GM23338 (cell line): ENCODE data around the gene RAD51B. TPM values are rescaled to one million over a fixed set of nuclear protein-coding genes. Genes with fewer than 3 reads are reported as not detected.

ENCODE experiments used
- ATAC-seq: fragments of 200-7000 bp; cut with Tn5 transposase; 3 replicates; pipeline ENCODE4 v1.9.1; 2020
- DNase-seq: peaks from one replicate; pipeline ENCODE4 v3.0.0-alpha.2; 2015; ENCODE audit warnings: low spot score
- H2AFZ ChIP-seq: fragments of 200-600 bp; sonication (generic); 2 replicates; pipeline ENCODE4 v1.8.0; 2016; ENCODE audit warnings: antibody characterized with exemption, mild to moderate bottlenecking, moderate library complexity
- H3F3A ChIP-seq: fragments of 200-600 bp; sonication (generic); replicated peaks from 2 replicates; pipeline ENCODE4 v1.8.0; 2017; ENCODE audit warnings: antibody characterized with exemption, mixed run types, low read depth
- H3K27ac ChIP-seq: fragments of 200-600 bp; sonication (generic); 2 replicates; pipeline ENCODE4 v1.6.1; 2016; ENCODE audit warnings: low read depth
- H3K27me3 ChIP-seq: fragments of 200-600 bp; sonication (generic); 2 replicates; pipeline ENCODE4 v1.8.0; 2016; ENCODE audit warnings: mild to moderate bottlenecking, mixed run types, moderate library complexity; ENCODE audit not compliant: insufficient read depth
- H3K36me3 ChIP-seq: fragments of 200-600 bp; sonication (generic); 2 replicates; pipeline ENCODE4 v1.8.0; 2016; ENCODE audit warnings: mild to moderate bottlenecking; ENCODE audit not compliant: insufficient read depth
- H3K4me1 ChIP-seq: fragments of 200-600 bp; sonication (generic); 2 replicates; pipeline ENCODE4 v1.8.0; 2016; ENCODE audit warnings: mild to moderate bottlenecking, moderate library complexity; ENCODE audit not compliant: insufficient read depth
- H3K4me2 ChIP-seq: fragments of 200-600 bp; sonication (generic); 2 replicates; pipeline ENCODE4 v1.7.1; 2017; ENCODE audit warnings: mixed run types
- H3K4me3 ChIP-seq: fragments of 200-600 bp; sonication (generic); 2 replicates; pipeline ENCODE4 v1.6.1; 2016; ENCODE audit warnings: mixed run types
- H3K79me2 ChIP-seq: fragments of 200-600 bp; sonication (generic); replicated peaks from 2 replicates; pipeline ENCODE4 v1.8.0; 2017; ENCODE audit warnings: mild to moderate bottlenecking; ENCODE audit not compliant: insufficient read depth
- H3K9me2 ChIP-seq: fragments of 200-600 bp; sonication (generic); 2 replicates; pipeline ENCODE4 v1.8.0; 2017; ENCODE audit not compliant: insufficient read depth
- H4K20me1 ChIP-seq: fragments of 200-600 bp; sonication (generic); replicated peaks from 2 replicates; pipeline ENCODE4 v1.8.0; 2017; ENCODE audit warnings: mild to moderate bottlenecking; ENCODE audit not compliant: insufficient read depth
- H3K27ac Mint-ChIP-seq: 2 replicates; pipeline ENCODE4 v1.8.0; 2020; ENCODE audit warnings: inconsistent platforms, mild to moderate bottlenecking, moderate library complexity, mixed read lengths
- H3K27me3 Mint-ChIP-seq: 3 replicates; pipeline ENCODE4 v1.8.0; 2022; ENCODE audit warnings: low read depth, mild to moderate bottlenecking, moderate library complexity, mixed read lengths, inconsistent platforms; ENCODE audit not compliant: insufficient read depth, poor library complexity
- H3K36me3 Mint-ChIP-seq: 3 replicates; pipeline ENCODE4 v1.8.0; 2021; ENCODE audit warnings: low read depth, mild to moderate bottlenecking, inconsistent platforms, moderate library complexity, mixed read lengths
- H3K4me1 Mint-ChIP-seq: 3 replicates; pipeline ENCODE4 v1.8.0; 2020; ENCODE audit warnings: mild to moderate bottlenecking, inconsistent platforms, mixed read lengths
- H3K4me3 Mint-ChIP-seq: 3 replicates; pipeline ENCODE4 v1.8.0; 2021; ENCODE audit warnings: moderate library complexity, mild to moderate bottlenecking, inconsistent platforms, mixed read lengths
- H3K9me3 Mint-ChIP-seq: 3 replicates; pipeline ENCODE4 v1.8.0; 2020; ENCODE audit warnings: moderate library complexity, mild to moderate bottlenecking, inconsistent platforms, mixed read lengths
- CREB1 ChIP-seq: fragments of 250-450 bp; sonication (Bioruptor Pico); IDR thresholded peaks from 2 replicates; pipeline ENCODE4 v1.5.0; 2020; ENCODE audit warnings: low read depth, mild to moderate bottlenecking, moderate library complexity
- CTCF ChIP-seq, 2 experiments: fragments of 200-600 bp in 1 of 2; sonication (generic) in 1 of 2; conservative IDR thresholded peaks; 2 replicates each; pipeline versions ENCODE4 v1.5.1 to v1.6.1; 2016 to 2017; ENCODE audit warnings: antibody characterized with exemption in 2 of 2, low read depth in 2 of 2, mild to moderate bottlenecking in 2 of 2, moderate library complexity in 1 of 2
- ETS1 ChIP-seq: IDR thresholded peaks from 2 replicates; pipeline ENCODE4 v1.6.1; 2016; ENCODE audit warnings: antibody characterized with exemption
- EZH2 ChIP-seq: fragments of 200-600 bp; sonication (generic); IDR thresholded peaks from one replicate; pipeline ENCODE4 v1.8.0; 2017; ENCODE audit warnings: antibody characterized with exemption, mild to moderate bottlenecking, low read depth; ENCODE audit not compliant: unreplicated experiment
- EZH2phosphoT487 ChIP-seq: fragments of 200-600 bp; sonication (generic); IDR thresholded peaks from one replicate; pipeline ENCODE4 v1.8.1; 2018; ENCODE audit warnings: antibody characterized with exemption; ENCODE audit not compliant: unreplicated experiment
- JUNB ChIP-seq: IDR thresholded peaks from one replicate; pipeline ENCODE4 v1.6.1; 2016; ENCODE audit warnings: antibody characterized with exemption; ENCODE audit not compliant: unreplicated experiment
- ZNF114 ChIP-seq: fragments of 250-450 bp; sonication (Bioruptor Pico); IDR thresholded peaks from 2 replicates; pipeline ENCODE4 v1.5.0; 2020; ENCODE audit warnings: mild to moderate bottlenecking, moderate library complexity
- ZNF331 ChIP-seq: fragments of 250-450 bp; sonication (Bioruptor Pico); IDR thresholded peaks from 2 replicates; pipeline ENCODE4 v1.5.0; 2020; ENCODE audit warnings: low read depth, mild to moderate bottlenecking, moderate library complexity
- ZNF462 ChIP-seq: fragments of 250-450 bp; sonication (Bioruptor Pico); IDR thresholded peaks from 2 replicates; pipeline ENCODE4 v1.5.0; 2020; ENCODE audit warnings: mild to moderate bottlenecking, moderate library complexity
- polyA plus RNA-seq: library from polyadenylated mRNA; unstranded; fragments of >200 nt; fragmentation: Nextera tagmentation; extraction: Ambion mirVana; gene quantifications from 2 replicates; pipeline ENCODE4 v1.2.1, GENCODE V29; 2016
- total RNA-seq: library from RNA; depleted of rRNA; stranded (reverse); fragments of >200 nt; shearing (Covaris generic); gene quantifications from 2 replicates; pipeline ENCODE4 v1.2.3, GENCODE V29; 2014

Gene RAD51B
- total and polyA plus RNA-seq, 2 experiments from 2014 or later, result 15.7 to 29.1 TPM

GRCh38 chr14:68469208-68469713, 649.7 kb downstream of the RAD51B start:
- ATAC-seq (no peak), DNase-seq (no peak)
- peaks cover 41% of the 10 kb centered on the region for H3K4me1 ChIP-seq
- no peak overlapping the region for H3K27ac ChIP-seq
- Mint-ChIP-seq H3K27me3 (peaks cover 7% of the 10 kb centered on the region), H3K36me3 (no peaks in the 10 kb centered on the region), H3K4me3 (no peak overlapping the region), H3K4me1 (peaks cover 48% of the 10 kb centered on the region), H3K9me3 (no peaks in the 10 kb centered on the region), H3K27ac (peak overlapping the region; percentile 72)
- peaks cover 9% of the 10 kb centered on the region; the same call in 1 of the 2 replicates for H3K9me2 ChIP-seq
- TF ChIP-seq ZNF114 (CRISPR knock-in tag) (no peak), CTCF (conservative IDR thresholded peaks at IDR 0.05; ENCODE audit: low read depth in 2 of 2) (no peak), ETS1 (no peak), ZNF331 (no peak), JUNB (no peak)
- no peaks in the 10 kb centered on the region for H3K79me2 ChIP-seq
- H3K27me3 ChIP-seq, result no peaks in the 10 kb centered on the region
- no peaks in the 10 kb centered on the region for H4K20me1 ChIP-seq
- no peak overlapping the region for H3K4me2 ChIP-seq
- H3K36me3 ChIP-seq, result no peaks in the 10 kb centered on the region
- peaks cover 12% of the 10 kb centered on the region; the same call in 1 of the 2 replicates for H3F3A ChIP-seq
- H2AFZ ChIP-seq, result peak overlapping the region; percentile 63
- no peak overlapping the region for H3K4me3 ChIP-seq

- peaks cover 41% of the 10 kb centered on the region for H3K4me1 ChIP-seq
- no peaks in the 10 kb centered on the region for H4K20me1 ChIP-seq
- no peaks in the 10 kb centered on the region for H3K36me3 ChIP-seq
- H3K27me3 ChIP-seq, result no peaks in the 10 kb centered on the region
- H3K27ac ChIP-seq, result peak overlapping the region; percentile 85
- DNase-seq, result no peak
- no peaks in the 10 kb centered on the region for H3K9me3 Mint-ChIP-seq
- H3K4me3 ChIP-seq, result no peak overlapping the region
- H3K36me3 Mint-ChIP-seq, result no peaks in the 10 kb centered on the region
- no peak overlapping the region for H3K4me3 Mint-ChIP-seq
- H2AFZ ChIP-seq, result no peak overlapping the region
- peaks cover 12% of the 10 kb centered on the region; the same call in 1 of the 2 replicates for H3F3A ChIP-seq
- no peak for ATAC-seq
- H3K27me3 Mint-ChIP-seq, result peaks cover 7% of the 10 kb centered on the region
- peak overlapping the region; percentile 22; the same call in 1 of the 2 replicates for H3K27ac Mint-ChIP-seq
- peaks cover 52% of the 10 kb centered on the region for H3K4me1 Mint-ChIP-seq
- H3K79me2 ChIP-seq, result no peaks in the 10 kb centered on the region
- no peak overlapping the region for H3K4me2 ChIP-seq
- H3K9me2 ChIP-seq, result peaks cover 9% of the 10 kb centered on the region; the same call in 1 of the 2 replicates
- TF ChIP-seq EZH2phosphoT487 (no peak), EZH2 (no peak), ZNF462 (CRISPR knock-in tag) (no peak), ZNF331 (no peak), ETS1 (no peak), JUNB (no peak), CREB1 (CRISPR knock-in tag) (no peak)
Observed at GRCh38 chr14:68470361-68470760, 650.8 kb downstream of the RAD51B start.
